HepG2 (cell line): ENCODE results near the gene MPHOSPH8. TPM values are rescaled to one million over a fixed set of nuclear protein-coding genes. Genes with fewer than 3 reads are reported as not detected.
A peak's percentile ranks its signal among the peaks of the same experiment; 100 is the strongest.

Source experiments
- ATAC-seq: fragments of 200-7000 bp; cut with Tn5 transposase; 3 replicates; pipeline ENCODE4 v1.9.1; 2020; ENCODE audit warnings: mild to moderate bottlenecking, moderate library complexity
- BruUV-seq: library from RNA; stranded (reverse); fragments of 400-500 nt; replicated peaks from 2 replicates; lab custom pipeline; 2021; lab: Mats Ljungman, UMichigan
- CTCF ChIA-PET: fragments of 300-600 bp; formaldehyde crosslinking; extraction: SDS; loops from one replicate; lab custom pipeline; 2021; ENCODE audit warnings: low total read pairs, inconsistent platforms, low intra/inter-chr PET ratio; lab: Yijun Ruan, JAX
- POLR2A ChIA-PET: fragments of 350-600 bp; sonication (Branson Sonifier 250); formaldehyde crosslinking; loops from one replicate; lab custom pipeline; 2020; ENCODE audit warnings: antibody characterized with exemption, inconsistent platforms; lab: Yijun Ruan, JAX
- DNase-seq: peaks from one replicate; pipeline ENCODE4 v3.0.0-alpha.2; 2015; ENCODE audit warnings: low spot score
- FAIRE-seq: peaks from 3 replicates; lab custom pipeline; 2011; peaks lifted over from hg19 to GRCh38; lab: Jason Lieb, UNC
- H2AFZ ChIP-seq: one replicate; pipeline ENCODE4 v1.6.1; 2011; ENCODE audit warnings: low read length, inconsistent platforms
- H3K27ac ChIP-seq: fragments of 300-600 bp; 3 replicates; pipeline ENCODE4 v1.8.0; 2011; ENCODE audit warnings: mixed run types, mild to moderate bottlenecking, mixed read lengths, low read length, inconsistent platforms; ENCODE audit not compliant: insufficient read depth; ENCODE audit errors: extremely low read length
- H3K27me3 ChIP-seq, 2 experiments: fragments of 200-600 bp in 1 of 2; 2 replicates in 1 of 2; 3 replicates in 1 of 2; pipeline versions ENCODE4 v1.6.0 to v1.8.0; 2011; ENCODE audit warnings: low read length in 2 of 2, mild to moderate bottlenecking in 2 of 2, moderate library complexity in 2 of 2, inconsistent platforms in 1 of 2; ENCODE audit not compliant: insufficient read depth in 2 of 2, control insufficient read depth in 1 of 2
- H3K36me3 ChIP-seq, 2 experiments: fragments of 200-600 bp in 1 of 2; replicated peaks in 1 of 2; 2 replicates in 1 of 2; 3 replicates in 1 of 2; pipeline versions ENCODE4 v1.5.1 to v1.8.0; 2011; ENCODE audit warnings: low read length in 2 of 2, inconsistent platforms in 1 of 2; ENCODE audit not compliant: insufficient read depth in 2 of 2, control insufficient read depth in 1 of 2
- H3K4me1 ChIP-seq: 2 replicates; pipeline ENCODE4 v1.5.1; 2012; ENCODE audit warnings: low read length, inconsistent platforms; ENCODE audit not compliant: insufficient read depth
- H3K4me2 ChIP-seq: 2 replicates; pipeline ENCODE4 v1.6.0; 2011; ENCODE audit warnings: low read depth, low read length, inconsistent platforms
- H3K4me3 ChIP-seq, 3 experiments: fragments of 200-600 bp in 1 of 3; sonication (generic), shearing (Covaris generic) in 1 of 3; replicated peaks in 1 of 3; 2 replicates each; pipeline ENCODE4 v1.5.1; 2011 to 2016; ENCODE audit warnings: low read length in 3 of 3, inconsistent platforms in 2 of 3, low read depth in 2 of 3, mild to moderate bottlenecking in 2 of 3, control low read depth in 1 of 3, mixed read lengths in 1 of 3; ENCODE audit not compliant: insufficient read depth in 1 of 3
- H3K79me2 ChIP-seq: one replicate; pipeline ENCODE4 v1.6.1; 2011; ENCODE audit warnings: low read length, inconsistent platforms; ENCODE audit not compliant: insufficient read depth
- H3K9ac ChIP-seq: 2 replicates; pipeline ENCODE4 v1.6.0; 2011; ENCODE audit warnings: mild to moderate bottlenecking, low read depth, low read length, inconsistent platforms; ENCODE audit not compliant: insufficient read depth
- H3K9me3 ChIP-seq: 2 replicates; pipeline ENCODE4 v1.5.1; 2012; ENCODE audit warnings: mild to moderate bottlenecking, low read length
- H4K20me1 ChIP-seq: 2 replicates; pipeline ENCODE4 v1.6.0; 2011; ENCODE audit warnings: inconsistent platforms, mild to moderate bottlenecking, low read length, moderate library complexity; ENCODE audit not compliant: insufficient read depth
- ATF7 ChIP-seq, 2 experiments: fragments of 450-650 bp in 1 of 2; sonication (generic) in 1 of 2; formaldehyde crosslinking in 1 of 2; IDR thresholded peaks; 2 replicates each; pipeline versions ENCODE4 v1.4.0 to v1.6.1; 2016 to 2020; ENCODE audit warnings: antibody characterized with exemption in 1 of 2, mild to moderate bottlenecking in 1 of 2, missing genetic modification reagents in 1 of 2
- HNF4G ChIP-seq, 2 experiments: sonication (generic) in 1 of 2; formaldehyde crosslinking in 1 of 2; IDR thresholded peaks; 2 replicates each; pipeline versions ENCODE4 v1.4.0 to v1.6.1; 2011 to 2020; ENCODE audit warnings: borderline replicate concordance in 2 of 2, low read depth in 2 of 2, mild to moderate bottlenecking in 2 of 2, low read length in 1 of 2, missing genetic modification reagents in 1 of 2, moderate library complexity in 1 of 2
- KLF15 ChIP-seq: sonication (generic); formaldehyde crosslinking; IDR thresholded peaks from 2 replicates; pipeline ENCODE4 v1.8.1; 2023; ENCODE audit warnings: borderline replicate concordance, mild to moderate bottlenecking, inconsistent platforms, missing genetic modification reagents, mixed read lengths
- WGBS: methylation state at CpG from one replicate; pipeline ENCODE4 v1.1.6; 2017; ENCODE audit warnings: low lambda C conversion rate; 5-methylcytosine and 5-hydroxymethylcytosine counted together
- in situ Hi-C: cut with HindIII; loops from 2 replicates; pipeline ENCODE4 v1.10.0; 2017; ENCODE audit warnings: low pct_unique_long_range_greater_than_20kb; ENCODE audit not compliant: extremely low pct_ligation_motif_present
- intact Hi-C: fragments of 100-400 bp; cut with micrococcal nuclease; formaldehyde crosslinking; loops from one replicate; pipeline ENCODE4 v1.10.0; 2022; ENCODE audit not compliant: unreplicated experiment
- polyA plus RNA-seq, 8 experiments: library from polyadenylated mRNA; depleted of rRNA in 3 of 8; stranded (reverse) in 7 of 8; unstranded in 1 of 8; fragments of >200 nt; fragmentation: Illumina TruSeq in 4 of 8; extraction: Trizol in 4 of 8; gene quantifications; 2 replicates each; pipeline versions ENCODE4 v1.2.1 to v1.2.3, GENCODE V29; 2011 to 2016; ENCODE audit warnings: low read depth in 4 of 8, missing spikeins in 1 of 8, mixed read lengths in 1 of 8; ENCODE audit not compliant: insufficient read depth in 1 of 8
- total RNA-seq, 5 experiments: library from RNA; depleted of rRNA; stranded (reverse); fragments of >200 nt; fragmentation: Illumina TruSeq; extraction: Trizol; gene quantifications; 2 replicates each; pipeline ENCODE4 v1.2.3, GENCODE V29; 2016; ENCODE audit warnings: low read depth in 1 of 5

MPHOSPH8 gene
- total and polyA plus RNA-seq, 2 of the 13 experiments (the other 11 are each of a cell fraction or from before 2014, with no cell fraction given): 17.3 to 20.9 TPM

DNA sequence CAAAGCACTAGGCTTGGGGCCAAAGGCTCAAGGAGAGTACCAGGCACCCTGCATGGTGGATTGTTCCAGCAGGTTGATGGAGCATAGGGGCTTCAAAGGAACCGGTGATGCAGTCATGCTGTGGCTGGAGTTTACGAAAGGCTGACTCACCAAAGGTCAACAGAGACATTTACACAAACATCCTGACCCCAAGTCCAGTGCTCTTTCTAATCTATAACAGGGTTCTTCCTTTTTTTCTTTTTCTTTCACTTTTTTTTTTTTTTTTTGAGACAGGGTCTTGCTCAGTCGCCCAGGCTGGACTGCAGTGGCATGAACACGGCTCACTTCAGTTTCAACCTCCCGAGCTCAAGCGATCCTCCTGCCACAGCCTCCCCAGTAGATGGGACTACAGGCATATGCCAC is 36.5 kb upstream of the MPHOSPH8 start (continued):
- TF ChIP-seq HNF4G (IDR thresholded peaks at IDR 0.05; ENCODE audit: borderline replicate concordance, low read depth, low read length): peak; percentile 71
- no peak; the same call in 1 of the 2 replicates for TF ChIP-seq HNF4G (CRISPR knock-in tag; IDR thresholded peaks at IDR 0.05; ENCODE audit: borderline replicate concordance, low read depth)

DNA sequence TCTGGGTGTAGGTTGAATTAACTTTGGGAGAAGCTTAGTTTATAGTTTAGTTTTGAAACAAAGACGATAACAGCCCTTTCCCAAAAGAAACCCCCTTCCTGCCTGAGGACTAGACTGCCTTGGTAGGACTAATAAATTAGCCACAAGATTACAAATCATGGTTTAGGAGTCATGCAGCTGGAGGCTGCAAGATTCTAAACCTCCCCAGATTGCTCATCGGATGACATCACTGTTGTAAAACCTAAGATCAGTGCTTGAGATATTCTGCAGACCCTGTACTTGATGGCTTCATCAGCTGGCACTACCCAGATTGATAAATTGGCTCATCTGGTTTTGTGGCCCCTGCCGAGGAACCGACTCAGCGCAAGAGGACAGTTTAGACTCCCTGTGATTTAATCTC is 35.9 kb upstream of the MPHOSPH8 start:
- H2AFZ ChIP-seq: no peak overlapping the region
- intact Hi-C loops: no loop called here

More for the DNA sequence above, 35.9 kb upstream of the MPHOSPH8 start:
- Histone ChIP-seq H3K9ac (no peak overlapping the region), H3K36me3 (no peaks in the 10 kb centered on the region), H3K27me3 (no peaks in the 10 kb centered on the region), H3K4me1 (peaks cover 81% of the 10 kb centered on the region), H3K9me3 (no peaks in the 10 kb centered on the region), H3K27ac (peak overlapping the region; percentile 54), H4K20me1 (no peaks in the 10 kb centered on the region), H3K4me3 (no peak overlapping the region), H3K79me2 (peaks cover 9% of the 10 kb centered on the region)
- WGBS: 98% methylated on average over 5 of the region's 5 CpGs
- POLR2A ChIA-PET: interaction anchor here (1.7 kb wide), 1 partner anchor 36 kb away, joined by 5 read pairs; the partner anchor contains the start of gene MPHOSPH8
- BruUV-seq: no TSS peak
- DNase-seq: no peak
- in situ Hi-C loops: loop anchor here (10.0 kb wide), 1 partner anchor 443 kb away; no protein-coding TSS in a partner anchor
- TF ChIP-seq KLF15 (CRISPR knock-in tag) (no peak), ATF7 (IDR thresholded peaks at IDR 0.05) (0 out of 2 replicates have a peak, but pooled peaks have one; percentile 29), ATF7 (CRISPR knock-in tag; IDR thresholded peaks at IDR 0.05) (no peak)
- TF ChIP-seq, all 625 proteins: peak for 1
- H3K4me2 ChIP-seq: peak overlapping the region; percentile 65; the same call in 1 of the 2 replicates
- FAIRE-seq (no peak), ATAC-seq (no peak)
- CTCF ChIA-PET: no interaction called here
